ENCODE measurements around the gene SYNE4.
"Not testable (repeated sequence)": the region's sequence is repeated elsewhere in the genome, so short reads cannot be mapped to it uniquely, and the experiment has no call there.

SYNE4 gene

GRCh38 chr19:36008336-36008978, at the start of gene SYNE4:
SYNE4 (minus strand) TSS chr19:36008813; CDS start chr19:36008681, 132 bp downstream.
- in situ Hi-C loops (cut with MboI; ENCODE audit: low sequenced_read_pairs): no loop called here

GRCh38 chr19:36054733-36055686, 46.4 kb upstream of the SYNE4 start, which contains the start of gene WDR62:
WDR62 (plus strand) TSS chr19:36054897; CDS start chr19:36054972, 75 bp downstream.
- in situ Hi-C loops (cut with MboI; ENCODE audit: low sequenced_read_pairs): no loop called here

- in situ Hi-C loops (cut with MboI; ENCODE audit: low sequenced_read_pairs): no loop called here
Observed at GRCh38 chr19:36054119-36054732, 45.6 kb upstream of the SYNE4 start, which contains the start of gene THAP8. THAP8 (minus strand) TSS chr19:36054285; CDS start chr19:36054217, 68 bp downstream.

GRCh38 chr19:36051637-36052036, 43.0 kb upstream of the SYNE4 start:
- in situ Hi-C loops (cut with MboI; ENCODE audit: low sequenced_read_pairs): no loop called here

- in situ Hi-C loops (cut with MboI; ENCODE audit: low sequenced_read_pairs): no loop called here
Observed at GRCh38 chr19:36051236-36051635, 42.6 kb upstream of the SYNE4 start.

- in situ Hi-C loops (cut with MboI; ENCODE audit: low sequenced_read_pairs): no loop called here
Observed at GRCh38 chr19:36049080-36049698, 40.6 kb upstream of the SYNE4 start.

GRCh38 chr19:36047835-36048234, 39.2 kb upstream of the SYNE4 start:
- in situ Hi-C loops (cut with MboI; ENCODE audit: low sequenced_read_pairs): no loop called here

GRCh38 chr19:36046443-36047050, 37.9 kb upstream of the SYNE4 start:
- in situ Hi-C loops (cut with MboI; ENCODE audit: low sequenced_read_pairs): no loop called here

- in situ Hi-C loops (cut with MboI; ENCODE audit: low sequenced_read_pairs): no loop called here
Observed at GRCh38 chr19:36043952-36044351, 35.3 kb upstream of the SYNE4 start.

GRCh38 chr19:36041831-36042230, 33.2 kb upstream of the SYNE4 start:
- in situ Hi-C loops (cut with MboI; ENCODE audit: low sequenced_read_pairs): no loop called here

GRCh38 chr19:36041092-36041491, 32.5 kb upstream of the SYNE4 start:
- in situ Hi-C loops (cut with MboI; ENCODE audit: low sequenced_read_pairs): not testable (repeated sequence)

- in situ Hi-C loops (cut with MboI; ENCODE audit: low sequenced_read_pairs): no loop called here
Observed at GRCh38 chr19:36040495-36040894, 31.9 kb upstream of the SYNE4 start.

- in situ Hi-C loops (cut with MboI; ENCODE audit: low sequenced_read_pairs): no loop called here
Observed at GRCh38 chr19:36032251-36033104, 23.9 kb upstream of the SYNE4 start, which contains the start of gene CLIP3. CLIP3 (minus strand) TSS chr19:36032873; CDS start chr19:36032357, 516 bp downstream.

- in situ Hi-C loops (cut with MboI; ENCODE audit: low sequenced_read_pairs): no loop called here
Observed at GRCh38 chr19:36031308-36031707, 22.7 kb upstream of the SYNE4 start.

GRCh38 chr19:36030264-36031148, 21.9 kb upstream of the SYNE4 start:
- in situ Hi-C loops (cut with MboI; ENCODE audit: low sequenced_read_pairs): no loop called here

GRCh38 chr19:36028313-36029041, 19.9 kb upstream of the SYNE4 start:
- in situ Hi-C loops (cut with MboI; ENCODE audit: low sequenced_read_pairs): no loop called here

GRCh38 chr19:36027696-36028095, 19.1 kb upstream of the SYNE4 start:
- in situ Hi-C loops (cut with MboI; ENCODE audit: low sequenced_read_pairs): no loop called here
